HG03066 (cell line): ENCODE measurements around the gene ERGIC3.
A peak's percentile ranks its signal among the peaks of the same experiment; 100 is the strongest.
"Not testable (repeated sequence)": the region's sequence is repeated elsewhere in the genome, so short reads cannot be mapped to it uniquely, and the experiment has no call there.

Source experiments
- ATAC-seq: cut with Tn5 transposase; IDR thresholded peaks from one replicate; pipeline ENCODE4 v1.9.1; 2021; ENCODE audit warnings: low read depth; ENCODE audit not compliant: unreplicated experiment

The ERGIC3 gene

DNA sequence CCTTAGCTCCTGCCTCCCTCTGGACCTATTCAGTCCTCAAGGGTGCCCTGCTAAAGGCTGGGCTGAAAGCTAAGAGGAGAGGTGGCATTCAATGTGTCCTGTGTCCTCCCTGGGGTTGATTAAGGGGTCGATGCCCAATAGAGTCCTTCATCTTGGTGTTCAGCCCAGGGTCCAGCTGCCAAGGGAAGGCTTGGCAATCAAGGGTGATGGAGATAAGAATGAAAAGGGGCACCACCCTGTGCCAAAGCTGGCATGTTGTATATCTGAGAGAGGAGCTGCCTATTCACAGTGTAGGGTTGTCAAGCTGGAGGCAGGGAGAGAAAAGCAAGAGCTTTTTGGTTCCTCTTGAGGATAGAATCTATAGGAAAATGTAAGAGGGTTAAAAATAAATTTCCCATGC is 24.8 kb upstream of the ERGIC3 start:
- ATAC-seq, result no peak

DNA sequence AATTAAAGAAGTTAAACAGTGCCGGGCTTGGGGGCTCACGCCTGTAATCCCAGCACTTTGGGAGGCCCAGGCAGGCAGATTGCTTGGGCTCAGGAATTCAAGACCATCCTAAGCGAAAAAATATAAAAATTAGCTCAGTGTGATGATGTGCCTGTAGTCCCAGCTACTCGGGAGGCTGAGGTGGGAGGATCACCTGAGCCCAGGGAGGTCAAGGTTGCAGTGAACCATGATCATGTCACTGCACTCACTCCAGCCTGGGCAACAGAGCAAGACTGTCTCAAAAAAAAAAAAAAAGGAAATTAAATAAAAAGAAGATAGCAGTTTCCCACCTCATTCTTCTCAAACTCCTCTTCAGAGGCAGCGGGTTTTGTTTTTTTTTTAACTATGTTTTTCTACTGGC is 24.1 kb upstream of the ERGIC3 start:
- ATAC-seq, result not testable (repeated sequence)

DNA sequence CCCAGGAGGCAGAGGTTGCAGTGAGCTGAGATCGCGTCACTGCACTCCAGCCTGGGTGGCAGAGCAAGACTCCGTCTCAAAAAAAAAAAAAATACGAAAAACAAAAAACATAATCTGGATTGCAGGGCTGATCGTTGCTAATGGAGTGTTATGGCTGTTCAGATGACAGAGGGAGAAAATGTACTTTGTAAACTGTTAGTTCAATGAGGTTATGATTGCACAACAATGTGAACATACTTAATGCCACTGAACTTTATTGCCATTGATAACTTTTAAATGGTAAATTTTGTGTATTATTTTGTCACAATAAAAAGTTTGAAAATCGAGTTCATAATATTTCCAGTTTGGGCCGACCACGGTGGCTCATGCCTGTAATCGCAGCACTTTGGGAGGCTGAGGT is 22.9 kb upstream of the ERGIC3 start:
- ATAC-seq, result no peak

DNA sequence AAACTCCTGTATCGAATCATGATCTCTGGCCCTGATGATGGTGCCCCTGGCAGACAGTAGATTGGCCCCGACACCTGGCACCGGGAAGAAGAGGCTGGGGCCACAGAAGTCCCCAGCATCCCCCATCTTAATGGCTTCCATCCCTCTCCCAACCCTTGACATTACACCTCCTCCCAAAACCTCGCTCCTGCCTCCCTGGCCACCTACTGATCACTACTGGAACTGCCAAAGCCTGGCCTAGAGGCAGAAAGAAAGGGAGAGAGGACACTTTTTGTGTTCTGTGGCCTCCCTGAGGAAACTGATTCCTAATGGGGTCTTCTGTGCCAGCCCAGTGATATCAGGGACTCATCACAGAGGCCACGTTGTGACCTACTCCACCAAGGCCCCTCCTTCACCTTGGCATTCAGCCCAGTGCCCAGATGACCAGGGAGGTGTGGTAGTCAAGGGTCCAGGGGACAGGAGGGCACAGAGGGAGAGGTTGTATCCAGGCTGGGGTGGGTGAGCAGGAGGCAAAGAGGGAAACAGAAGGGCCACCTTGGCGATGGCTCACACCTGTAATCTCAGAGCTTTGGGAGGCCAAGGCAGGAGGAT is 18.5 kb upstream of the ERGIC3 start:
- no peak for ATAC-seq

DNA sequence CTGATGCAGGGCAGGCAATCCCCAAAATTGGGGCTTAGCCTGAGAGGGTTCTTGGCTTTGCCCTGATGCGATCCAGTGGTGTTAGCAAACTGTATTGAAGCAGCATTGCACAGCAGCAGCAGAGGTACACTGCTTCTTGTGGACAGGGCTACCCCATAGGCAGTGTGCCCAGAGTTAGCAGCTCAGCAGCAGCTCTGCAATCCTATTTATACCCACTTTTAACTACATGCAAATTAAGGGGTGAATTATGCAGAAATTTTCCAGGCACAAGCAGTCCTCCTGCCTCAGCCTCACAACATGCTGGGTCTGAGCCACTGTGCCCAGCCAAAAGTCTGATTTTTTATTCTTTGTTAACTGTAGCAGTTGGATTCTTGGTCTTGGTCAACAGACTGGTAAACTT is 16.2 kb upstream of the ERGIC3 start:
- no peak for ATAC-seq

DNA sequence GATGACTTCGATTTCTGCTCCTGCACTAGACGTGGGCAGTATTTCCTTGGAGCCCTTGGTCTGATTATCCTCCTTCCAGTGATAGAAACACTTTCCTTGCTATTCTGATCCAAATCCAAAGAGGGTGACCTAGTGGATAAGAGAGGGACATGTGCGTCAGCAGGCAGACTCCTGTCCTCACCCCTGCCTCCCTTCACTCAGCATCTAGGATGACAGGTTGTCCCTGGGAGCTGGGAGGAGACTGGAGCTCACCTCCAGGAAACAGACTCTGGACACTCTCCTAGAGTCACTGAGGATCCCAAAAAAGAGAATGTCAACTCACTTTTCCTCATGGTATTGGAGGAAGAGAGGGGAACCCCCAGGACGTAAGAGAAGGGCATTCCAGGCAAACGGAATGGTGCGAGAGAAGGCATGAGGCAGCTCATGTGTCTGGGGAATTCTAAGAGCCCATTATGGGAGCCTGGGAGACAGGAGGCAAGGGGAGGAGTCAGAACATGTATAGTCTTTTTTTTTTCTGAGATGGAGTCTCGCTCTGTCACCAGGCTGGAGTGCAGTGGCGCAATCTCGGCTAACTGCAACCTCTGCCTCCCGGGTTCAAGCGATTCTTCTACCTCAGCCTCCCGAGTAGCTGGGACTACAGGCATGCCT is 14.6 kb upstream of the ERGIC3 start:
- ATAC-seq, result no peak

DNA sequence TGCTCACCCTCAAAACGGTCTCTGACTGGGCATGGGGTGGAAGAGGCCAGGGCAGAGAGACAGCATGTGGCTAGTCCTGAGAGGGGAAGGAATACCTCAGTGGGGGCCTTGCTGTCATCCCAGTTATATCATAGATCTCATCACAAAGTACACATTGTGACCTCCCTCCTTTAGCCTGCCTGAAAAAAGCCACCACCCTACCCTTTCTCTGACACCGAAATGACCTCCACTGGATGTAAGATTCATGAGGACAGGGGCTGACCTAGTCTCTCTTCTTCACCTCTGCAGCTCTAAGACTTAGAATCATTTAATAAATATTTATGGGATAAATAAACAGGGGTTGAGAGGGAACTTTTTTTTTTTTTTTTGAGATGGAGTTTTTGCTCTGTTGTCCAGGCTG is 12.3 kb upstream of the ERGIC3 start, which contains the start of gene C20orf173:
C20orf173 (minus strand) TSS at position 101 of the 400 bp plus-strand sequence. CDS start 279 bp downstream, outside the sequence.
- no peak for ATAC-seq

DNA sequence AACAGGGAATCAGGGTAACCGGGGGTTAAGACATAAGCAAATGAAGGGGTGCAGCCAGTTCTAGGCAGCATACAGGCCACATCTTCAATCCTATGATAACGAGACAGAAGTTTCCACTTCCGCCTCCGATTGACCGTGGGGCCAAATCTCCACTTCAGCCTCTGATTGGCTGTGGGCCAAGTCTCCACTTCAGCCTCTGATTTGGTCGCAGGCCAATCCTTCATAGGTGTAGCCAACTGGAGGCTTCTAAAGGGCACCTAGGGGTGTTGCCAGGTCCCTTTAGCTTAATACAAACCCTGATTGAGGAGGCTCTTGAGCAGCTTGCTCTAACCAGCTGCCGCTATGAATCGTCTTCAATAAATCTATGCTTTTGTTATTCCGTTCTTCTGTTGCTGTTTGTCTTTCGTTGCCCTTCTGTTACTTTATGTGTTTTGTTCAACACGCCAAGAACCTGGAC is 2.1 kb upstream of the ERGIC3 start:
- ATAC-seq, result peak; percentile 56

DNA sequence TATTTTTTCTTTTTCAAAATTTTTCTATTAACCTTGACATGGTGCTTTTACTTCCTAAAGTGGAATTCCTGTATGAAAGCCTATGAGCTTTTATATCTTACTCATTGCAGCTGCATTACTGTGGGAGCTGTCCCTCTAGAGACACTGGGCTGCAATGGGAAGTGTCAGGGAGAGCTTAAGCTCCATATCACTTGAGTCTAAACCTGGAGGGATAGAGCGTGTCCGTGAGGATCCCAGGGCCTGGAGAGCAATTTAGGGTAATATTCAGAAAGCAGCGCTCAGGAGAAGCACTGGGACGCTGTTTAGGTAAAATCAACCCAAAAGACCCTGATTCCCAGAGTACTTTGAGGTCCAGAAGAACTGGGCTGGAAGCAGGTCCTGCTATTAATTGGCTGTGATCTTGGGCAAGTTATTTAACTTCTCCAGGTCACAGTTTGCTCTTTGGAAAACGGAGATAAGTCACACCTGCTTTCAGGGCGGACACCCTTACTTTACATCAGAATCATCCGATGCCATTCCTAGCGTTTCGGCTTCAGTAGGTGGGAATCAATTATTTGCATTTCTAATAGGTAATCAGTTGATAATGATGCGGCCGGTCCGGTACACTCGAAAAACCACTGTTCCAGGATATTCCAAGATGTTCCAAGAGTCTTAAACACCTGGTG is 628 bp upstream of the ERGIC3 start:
- no peak for ATAC-seq

DNA sequence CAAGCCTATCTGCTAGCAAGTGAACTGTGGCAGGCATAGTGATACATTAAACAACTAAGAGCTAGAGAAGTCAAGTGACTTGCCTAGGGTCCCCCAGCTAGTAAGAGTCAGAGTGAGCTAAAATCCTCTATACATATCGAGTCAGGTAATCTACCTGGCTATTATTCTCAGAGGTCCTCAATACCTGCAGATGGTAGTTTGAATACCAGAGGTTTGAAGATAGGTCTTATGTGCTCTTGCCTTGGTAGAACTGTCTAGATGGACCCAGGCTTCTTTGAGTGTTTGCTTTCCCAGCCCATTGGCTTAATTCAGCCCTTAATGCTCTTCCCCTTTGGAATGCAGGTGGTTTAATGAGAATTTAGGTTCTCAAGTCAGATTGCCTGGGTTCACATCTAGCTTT is 1.1 kb downstream of the ERGIC3 start:
- no peak for ATAC-seq

DNA sequence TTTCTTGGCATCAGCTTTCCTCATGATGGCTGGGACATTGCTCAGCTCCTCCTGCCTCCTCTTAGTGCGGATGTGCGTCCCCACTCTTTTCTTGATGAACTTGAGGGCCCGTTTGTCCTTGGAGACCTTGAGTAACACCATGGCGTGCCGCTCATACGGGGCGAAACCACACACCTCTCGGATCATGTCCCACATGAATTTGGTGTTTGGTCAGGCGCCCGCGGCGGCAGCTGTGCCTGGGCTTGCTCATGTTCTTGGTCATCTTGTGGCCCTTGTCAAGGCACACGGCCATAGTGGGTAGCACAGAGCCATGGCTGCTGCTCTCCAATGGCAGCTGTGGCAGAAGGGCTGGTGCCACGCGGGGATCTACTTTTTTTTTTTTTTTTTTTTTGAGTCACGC is 2.6 kb downstream of the ERGIC3 start:
- ATAC-seq, result no peak

DNA sequence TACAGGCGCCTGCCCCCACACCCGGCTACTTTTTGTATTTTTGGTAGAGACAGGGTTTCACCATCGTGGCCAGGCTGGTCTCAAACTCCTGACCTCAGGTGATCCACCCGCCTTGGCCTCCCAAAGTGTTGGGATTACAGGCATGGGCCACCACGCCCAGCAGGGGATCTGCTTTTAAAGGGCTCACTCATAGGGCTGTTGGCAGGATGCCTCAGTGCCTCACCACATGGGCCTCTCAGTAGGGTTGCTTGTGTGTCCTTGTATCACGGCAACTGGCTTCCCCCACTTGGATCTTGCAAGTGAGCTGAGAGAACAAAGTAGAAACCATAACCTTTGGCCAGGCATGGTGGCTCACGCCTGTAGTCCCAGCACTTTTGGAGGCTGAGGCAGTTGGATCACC is 3.1 kb downstream of the ERGIC3 start:
- not testable (repeated sequence) for ATAC-seq

DNA sequence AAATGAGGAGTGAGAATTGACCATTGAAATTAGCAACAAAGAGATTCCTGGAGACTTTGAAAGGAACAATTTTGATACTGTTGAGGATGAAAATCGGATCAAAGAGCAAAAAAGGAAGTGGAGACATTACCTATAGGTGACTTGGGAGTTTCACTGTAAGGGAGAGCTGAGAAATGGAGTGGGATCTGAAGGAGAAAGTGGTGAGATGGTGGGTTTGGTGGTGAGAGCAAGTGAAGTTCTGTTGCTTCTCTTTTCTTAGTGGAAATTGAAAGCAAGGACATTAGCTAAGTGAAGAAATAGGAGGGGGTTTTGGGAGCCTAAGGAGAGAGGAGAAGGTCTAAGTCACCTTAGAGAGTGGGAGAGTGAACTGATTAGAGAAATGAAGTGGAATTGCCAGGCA is 4.2 kb downstream of the ERGIC3 start:
- ATAC-seq, result no peak

DNA sequence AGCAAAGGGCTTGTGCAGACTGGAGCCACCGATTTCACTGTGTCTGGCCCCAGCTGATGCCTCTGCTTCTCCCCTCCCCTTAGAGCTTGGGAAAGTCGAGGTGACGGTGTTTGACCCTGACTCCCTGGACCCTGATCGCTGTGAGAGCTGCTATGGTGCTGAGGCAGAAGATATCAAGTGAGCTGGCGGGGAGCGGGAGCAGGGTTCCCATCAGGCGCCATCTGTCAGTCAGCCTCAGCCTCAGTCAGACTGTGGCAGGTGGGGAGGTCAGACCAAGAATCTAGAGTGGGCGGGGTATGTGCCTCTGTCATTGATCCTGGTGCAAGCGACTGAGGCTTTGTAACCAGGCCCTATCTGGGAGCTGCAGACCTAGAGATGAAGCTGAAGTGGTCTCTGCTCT is 5.5 kb downstream of the ERGIC3 start:
- no peak for ATAC-seq

DNA sequence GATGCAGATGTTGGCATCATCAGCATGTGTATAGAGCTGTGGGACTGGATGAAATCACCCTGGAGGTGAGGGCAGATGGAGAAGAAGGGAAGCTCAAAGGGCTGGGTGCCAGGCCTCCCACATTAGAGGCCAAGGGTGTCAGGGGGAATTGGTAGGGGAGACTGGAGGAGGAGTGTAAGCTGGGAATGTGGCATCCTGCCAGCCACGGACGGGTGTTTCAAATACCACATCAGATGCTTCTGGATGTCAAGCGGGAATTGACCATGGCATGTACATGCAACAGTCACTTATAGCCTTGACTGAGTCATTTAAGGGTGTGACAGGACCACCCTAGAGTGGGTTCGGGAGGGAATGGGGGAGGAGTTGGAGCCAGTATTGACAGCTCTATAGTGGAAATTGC is 9.6 kb downstream of the ERGIC3 start:
- no peak for ATAC-seq

DNA sequence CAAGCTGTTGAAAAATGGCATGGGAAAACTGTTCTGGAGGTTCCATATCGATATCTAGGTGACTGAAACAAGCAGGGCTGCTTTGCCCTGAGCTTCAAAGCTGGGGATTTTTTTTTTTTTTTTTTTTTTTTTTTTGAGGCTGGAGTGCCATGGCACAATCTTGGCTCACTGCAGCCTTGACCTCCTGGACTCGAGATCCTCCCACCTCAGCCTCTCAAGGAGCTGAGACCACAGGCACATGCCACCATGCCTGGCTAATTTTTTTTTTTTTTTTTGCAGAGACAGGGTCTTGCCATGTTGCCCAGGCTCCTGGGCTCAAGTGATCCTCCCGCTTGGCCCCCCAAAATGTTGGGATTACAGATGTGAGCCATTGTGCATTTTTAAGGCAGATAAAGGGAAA is 11.0 kb downstream of the ERGIC3 start:
- ATAC-seq, result no peak

DNA sequence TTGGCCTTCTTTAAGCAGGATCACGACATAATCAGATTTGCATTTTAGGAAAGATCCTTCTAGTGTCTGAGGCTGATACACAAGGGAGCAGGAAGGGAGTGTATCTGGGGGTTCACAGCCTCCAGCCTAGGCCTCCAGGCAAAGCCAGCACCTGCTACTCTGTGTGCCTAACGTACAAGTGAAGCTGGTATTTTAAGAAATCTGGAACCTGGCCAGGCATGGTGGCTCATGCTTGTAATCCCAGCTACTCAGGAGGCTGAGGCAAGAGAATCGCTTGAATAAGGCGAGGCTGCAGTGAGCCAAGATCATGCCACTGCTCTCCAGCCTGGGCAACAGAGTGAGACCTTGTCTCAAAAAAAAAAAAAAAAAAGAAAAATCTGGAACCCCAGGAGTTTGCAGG is 13.6 kb downstream of the ERGIC3 start:
- ATAC-seq, result not testable (repeated sequence)

DNA sequence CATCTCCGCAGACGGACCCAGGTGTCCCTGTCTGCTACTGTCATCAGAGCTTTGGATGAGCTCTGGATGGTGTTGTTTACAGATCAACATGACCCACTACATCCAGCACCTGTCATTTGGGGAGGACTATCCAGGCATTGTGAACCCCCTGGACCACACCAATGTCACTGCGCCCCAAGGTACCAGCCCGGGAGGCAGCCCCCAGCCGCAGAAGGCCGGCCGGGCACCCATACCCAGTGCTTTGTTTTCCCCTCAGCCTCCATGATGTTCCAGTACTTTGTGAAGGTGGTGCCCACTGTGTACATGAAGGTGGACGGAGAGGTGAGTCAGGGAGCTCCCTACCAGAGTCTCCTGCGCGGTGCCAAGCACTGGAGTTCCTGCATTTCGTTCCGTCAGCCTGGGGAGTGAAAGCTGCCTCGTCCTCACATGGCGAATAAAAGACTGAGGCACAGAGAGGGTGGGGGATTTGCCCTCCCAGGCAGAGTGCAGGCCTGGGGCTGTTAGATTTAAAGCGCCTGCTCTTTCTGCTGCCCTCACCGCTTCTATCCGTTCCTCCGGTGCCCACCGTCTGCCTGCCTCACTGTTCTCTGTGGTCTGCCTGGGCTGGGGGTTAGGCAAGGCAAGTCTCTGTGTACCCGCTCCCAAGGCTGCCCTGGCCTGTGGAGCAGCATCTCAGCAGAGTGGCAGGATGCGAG is 14.2 kb downstream of the ERGIC3 start:
- no peak for ATAC-seq

DNA sequence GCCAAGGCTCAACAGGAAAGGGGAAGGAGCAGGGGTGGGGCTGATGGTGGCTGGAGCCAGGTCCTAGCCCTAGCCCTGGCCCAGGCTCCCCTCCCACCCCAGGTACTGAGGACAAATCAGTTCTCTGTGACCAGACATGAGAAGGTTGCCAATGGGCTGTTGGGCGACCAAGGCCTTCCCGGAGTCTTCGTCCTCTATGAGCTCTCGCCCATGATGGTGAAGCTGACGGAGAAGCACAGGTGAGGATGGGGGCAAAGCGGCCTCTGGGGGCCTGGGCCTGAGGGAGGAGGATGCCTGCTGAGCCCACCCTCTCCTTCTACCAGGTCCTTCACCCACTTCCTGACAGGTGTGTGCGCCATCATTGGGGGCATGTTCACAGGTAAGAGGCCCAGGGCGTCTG is 15.0 kb downstream of the ERGIC3 start:
- no peak for ATAC-seq

DNA sequence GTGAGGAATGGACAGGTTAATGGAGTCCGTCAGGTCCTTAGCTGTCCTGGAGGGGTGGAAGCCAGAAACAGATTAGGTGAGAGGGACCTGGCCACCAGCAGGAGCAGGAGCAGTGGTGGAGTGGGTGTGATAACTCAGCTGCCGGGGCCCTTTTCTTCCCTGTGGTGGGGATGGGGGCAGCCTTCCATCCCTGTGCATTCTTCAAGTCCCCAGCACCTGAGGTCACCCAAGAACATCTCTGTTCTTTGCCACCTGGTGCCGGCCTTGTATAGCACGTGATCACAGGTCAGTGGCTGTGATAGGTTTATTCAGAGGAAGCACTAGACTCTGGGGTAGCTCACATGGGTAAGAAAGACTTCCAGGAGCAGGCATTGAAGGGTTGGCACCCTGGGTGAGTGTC is 16.6 kb downstream of the ERGIC3 start:
- ATAC-seq, result no peak

DNA sequence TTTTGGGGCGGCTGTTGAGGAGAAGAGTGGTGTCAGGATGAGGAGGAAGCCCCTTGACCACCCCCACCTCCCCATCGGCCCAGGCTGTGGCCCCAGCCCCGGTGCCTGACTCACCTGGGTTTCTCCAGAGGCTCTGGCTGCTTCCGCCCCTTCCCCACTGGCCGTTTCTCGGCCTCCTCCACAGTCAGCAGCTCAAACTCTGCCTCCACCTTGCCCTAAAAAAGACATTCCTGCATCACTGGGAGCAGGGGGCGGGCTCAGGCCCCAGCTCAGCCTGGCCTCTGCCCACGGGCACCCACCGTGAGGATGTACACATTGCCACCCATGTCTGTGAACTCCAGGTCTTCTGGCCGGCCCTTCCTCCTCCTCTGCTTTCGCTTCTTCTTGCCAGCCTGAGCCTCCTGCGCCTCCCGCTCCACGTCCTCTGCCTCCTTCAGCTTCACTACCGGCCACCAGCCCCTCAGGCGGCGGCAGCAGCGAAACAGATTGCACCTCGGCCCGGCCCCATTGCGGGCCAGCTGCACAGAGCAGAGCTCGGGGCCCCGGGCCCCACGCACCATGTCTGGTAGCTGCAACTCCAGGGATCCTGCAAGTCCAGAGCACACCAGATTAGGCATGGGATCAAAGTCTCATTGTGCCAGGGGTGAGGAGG is 17.3 kb downstream of the ERGIC3 start:
- ATAC-seq, result no peak
